Umbilical cord (tissue), 2 donors: ENCODE results near the gene SUGCT. TPM values are rescaled to one million over a fixed set of nuclear protein-coding genes. Genes with fewer than 3 reads are reported as not detected.

Source experiments
- DNase-seq: peaks from one replicate; pipeline ENCODE4 v3.0.0-alpha.2; 2015; ENCODE audit warnings: low spot score
- total RNA-seq: library from RNA; depleted of rRNA; stranded (reverse); fragments of >200 nt; gene quantifications from one replicate; pipeline ENCODE4 v1.2.3, GENCODE V29; 2014; ENCODE audit warnings: low replicate concordance; ENCODE audit not compliant: insufficient read depth

The SUGCT gene
- total RNA-seq, 1 donor from 2014 or later = 33.5 TPM

DNA sequence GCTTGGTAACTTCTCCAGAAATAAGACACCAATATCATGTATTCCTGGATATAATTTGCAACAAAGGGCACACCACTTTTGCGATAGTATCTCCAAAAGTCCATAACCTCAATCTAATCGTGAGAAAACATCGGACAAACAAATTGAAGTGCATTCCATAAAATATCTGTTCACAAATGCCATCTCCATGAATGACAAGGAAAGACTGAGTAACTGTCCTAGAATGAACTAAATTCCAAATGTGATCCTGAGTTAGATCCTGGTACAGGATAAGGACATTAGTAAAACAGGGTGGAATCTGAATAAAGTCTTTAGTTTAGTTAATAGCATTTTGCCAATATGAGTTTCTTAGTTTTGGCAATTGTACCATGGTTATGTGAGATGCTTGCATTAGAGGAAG, 384.2 kb downstream of the SUGCT start:
- DNase-seq = no peak

DNA sequence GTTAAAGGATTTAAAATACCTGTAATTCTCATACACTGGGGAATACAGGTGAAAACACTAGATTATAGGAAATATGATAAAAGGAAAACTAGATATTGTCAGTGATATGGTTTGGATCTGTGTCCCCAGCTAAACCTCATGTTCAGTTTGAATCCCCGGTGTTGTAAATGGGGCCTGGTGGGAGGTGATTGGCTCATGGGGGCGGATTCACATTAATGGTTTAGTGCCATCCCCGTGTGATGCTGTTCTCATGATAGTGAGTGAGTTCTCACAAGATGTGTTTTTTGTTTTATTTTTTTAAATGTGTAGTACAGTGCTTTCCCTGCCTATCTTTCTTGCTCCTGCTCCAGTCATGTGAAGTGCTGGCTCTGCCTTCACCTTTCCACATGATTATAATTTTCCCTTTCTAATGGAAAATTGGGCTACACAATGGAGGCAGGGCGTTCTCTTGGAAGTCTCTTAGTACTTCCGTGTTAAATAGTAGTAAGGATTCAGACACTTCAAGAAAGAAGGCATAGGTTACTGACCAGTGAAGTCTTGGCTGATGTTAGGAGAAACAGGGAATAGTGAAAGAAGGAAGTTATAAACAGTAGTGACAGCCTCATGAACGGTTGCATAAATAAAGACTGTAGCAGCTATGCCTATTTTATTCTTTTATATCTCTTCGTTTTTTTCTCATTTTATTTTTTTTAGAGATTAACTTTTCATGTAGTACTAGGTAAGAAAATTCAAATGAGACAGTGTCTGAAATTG, 386.4 kb downstream of the SUGCT start:
- no peak for DNase-seq

DNA sequence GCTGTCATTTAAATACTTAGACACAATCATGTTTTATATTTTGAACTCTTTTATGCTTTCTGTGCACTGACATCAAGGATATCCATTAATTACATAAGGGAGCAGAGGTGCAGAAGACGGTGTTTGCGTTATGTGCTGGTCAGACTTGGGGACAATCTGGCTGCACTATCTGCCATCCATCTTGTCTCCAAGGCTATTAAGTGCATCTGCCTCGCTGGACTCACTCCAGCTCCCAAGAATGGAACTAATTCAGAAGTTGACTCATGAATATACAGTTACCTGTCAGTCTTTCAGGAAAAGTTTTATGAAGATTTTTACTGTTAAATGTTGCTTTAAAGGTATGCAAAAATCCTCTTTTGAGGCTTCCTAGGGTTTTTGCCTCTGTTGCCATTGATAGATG, 391.0 kb downstream of the SUGCT start:
- no peak for DNase-seq

DNA sequence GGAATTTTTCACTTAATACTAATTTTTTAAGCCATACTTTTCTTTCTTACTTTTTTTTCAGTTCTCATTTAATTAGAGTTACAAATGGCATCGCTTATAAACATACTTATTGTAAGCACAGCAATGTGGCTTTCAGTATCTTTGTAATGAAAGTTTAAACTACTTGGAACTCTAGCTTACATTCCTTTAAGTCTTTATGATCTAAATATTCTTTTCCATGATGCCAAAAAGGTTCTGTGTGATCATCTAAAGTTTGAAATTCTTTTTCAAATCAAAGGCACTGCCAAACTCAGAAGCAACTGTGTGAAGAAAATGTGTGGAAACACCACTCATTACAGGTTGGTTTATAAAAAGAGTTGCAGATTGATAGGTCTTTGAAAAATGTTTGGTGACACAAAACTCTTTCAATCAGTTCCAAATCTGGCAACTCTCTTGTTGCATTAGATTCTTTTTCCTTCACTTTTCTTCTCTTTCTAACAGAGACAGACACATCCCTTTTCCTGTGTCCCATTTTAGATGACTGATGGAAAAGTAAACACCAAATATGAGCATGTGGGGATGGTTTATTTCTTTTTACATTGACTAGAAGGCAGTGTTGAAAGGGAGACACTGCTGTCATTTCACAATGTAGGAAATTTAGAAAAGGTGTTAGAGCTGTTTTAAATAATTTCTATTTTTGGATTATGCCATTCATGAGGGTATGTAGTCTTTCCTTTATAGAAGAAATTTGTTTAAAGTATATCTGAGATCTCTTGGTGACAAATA, 392.3 kb downstream of the SUGCT start:
- no peak for DNase-seq

DNA sequence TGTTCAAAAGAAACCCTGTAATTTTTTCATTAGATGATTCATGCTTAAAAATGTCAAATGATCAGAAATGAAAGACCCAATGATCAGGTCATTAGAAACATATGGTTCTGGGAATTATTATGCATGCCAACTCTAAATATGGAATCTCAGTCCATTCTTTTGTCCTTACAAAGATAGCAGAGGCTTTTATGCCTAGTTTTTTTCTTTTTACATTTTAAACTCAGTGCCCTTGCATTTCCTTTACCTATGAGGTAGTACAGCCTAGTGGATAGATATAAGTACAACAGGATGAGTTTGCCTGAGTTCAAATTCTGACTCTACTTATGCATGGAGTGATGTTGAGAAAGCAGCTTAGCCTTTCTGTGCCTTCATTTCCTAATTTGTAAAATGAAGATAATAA, 392.9 kb downstream of the SUGCT start:
- no peak for DNase-seq

DNA sequence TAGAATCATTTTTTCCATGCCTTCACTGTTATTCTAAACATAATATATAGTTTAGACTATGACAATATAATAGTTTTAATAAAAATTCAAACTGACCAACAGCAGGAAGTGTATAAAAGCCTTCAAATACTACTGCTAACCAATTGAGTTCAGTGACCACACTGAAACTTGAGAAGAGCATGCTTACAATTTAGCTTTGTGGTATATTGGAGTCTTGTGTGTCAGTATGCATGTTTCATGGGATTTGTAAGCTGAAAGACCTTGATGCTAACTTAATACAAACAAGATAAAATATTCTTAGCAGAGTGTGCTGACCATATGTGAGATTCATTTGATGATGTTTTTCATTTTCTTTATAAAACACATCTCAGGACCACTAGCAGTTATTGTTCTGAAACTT, 395.5 kb downstream of the SUGCT start:
- peak; percentile 26 for DNase-seq

DNA sequence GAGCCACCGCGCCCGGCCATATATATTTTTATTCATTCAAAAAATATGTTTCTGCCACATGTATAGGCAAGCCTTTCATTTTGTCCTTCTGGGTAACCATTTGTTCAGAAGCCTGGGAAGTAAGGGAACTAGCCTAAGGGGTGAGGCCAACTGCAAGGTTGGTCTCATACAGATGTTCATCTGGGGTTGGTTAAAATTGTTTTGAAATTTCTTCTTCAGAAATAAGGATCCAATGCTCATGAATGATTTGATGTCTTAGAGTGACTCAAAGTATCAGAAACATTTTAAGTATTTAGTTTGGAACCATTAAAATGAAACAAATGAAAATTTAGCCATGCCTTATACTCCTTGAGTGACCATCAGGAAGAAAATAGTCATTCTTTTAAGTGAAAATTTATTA, 397.2 kb downstream of the SUGCT start:
- DNase-seq = no peak

DNA sequence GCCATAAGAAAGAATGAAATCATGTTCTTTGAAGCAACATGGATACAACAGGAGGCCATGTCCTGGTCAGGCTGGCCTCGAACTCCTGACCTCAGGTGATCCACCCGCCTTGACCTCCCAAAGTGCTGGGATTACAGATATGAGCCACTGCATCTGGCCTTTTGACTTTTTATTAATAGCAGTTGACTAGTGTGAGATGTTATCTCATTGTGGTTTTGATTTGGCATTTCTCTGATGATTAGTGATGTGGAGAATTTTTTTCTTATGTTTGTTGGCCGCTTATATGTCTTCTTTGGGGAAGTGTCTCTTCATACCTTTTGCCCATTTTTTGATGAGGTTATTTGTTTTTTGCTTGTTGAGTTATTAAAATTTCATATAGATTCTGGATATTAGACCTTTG, 400.9 kb downstream of the SUGCT start:
- no peak for DNase-seq

DNA sequence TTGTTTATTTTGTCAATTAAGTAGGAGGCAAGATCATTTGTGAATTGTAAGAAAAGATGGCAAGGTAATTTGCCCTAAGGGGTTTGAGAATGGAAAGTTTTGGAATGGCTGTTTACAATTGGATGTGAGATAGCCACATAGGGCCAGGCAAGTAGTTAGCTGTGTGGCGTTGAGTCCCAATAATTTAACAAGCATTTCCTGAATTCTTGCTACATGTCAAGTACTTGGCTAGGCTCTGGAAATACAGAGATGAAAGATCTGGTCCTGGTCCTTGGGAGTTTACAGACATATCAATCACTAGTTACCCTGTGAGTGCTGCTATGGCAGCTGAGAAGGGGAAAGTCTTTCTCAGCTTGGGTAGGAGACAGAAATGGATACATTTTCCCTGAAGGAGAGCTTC, 401.6 kb downstream of the SUGCT start:
- DNase-seq = no peak

DNA sequence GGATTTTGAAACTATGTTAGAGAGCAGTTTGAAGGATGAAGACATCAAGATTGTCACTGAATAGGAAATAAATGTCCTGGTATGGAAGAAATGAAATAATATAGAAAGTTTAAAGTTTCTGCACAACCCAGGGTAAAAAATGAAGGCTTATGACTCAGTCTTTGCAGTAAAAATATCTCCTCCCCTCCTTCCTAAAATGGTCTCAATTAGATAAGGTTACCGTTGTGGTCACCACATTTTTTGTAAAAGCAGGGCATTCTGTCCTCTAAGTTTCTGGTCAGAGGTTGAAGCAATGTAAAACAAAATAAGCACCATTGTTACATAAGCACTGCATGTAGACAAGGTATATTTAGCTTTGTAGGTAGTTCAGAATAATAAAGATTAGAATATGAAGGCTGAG, 403.5 kb downstream of the SUGCT start:
- DNase-seq = no peak

DNA sequence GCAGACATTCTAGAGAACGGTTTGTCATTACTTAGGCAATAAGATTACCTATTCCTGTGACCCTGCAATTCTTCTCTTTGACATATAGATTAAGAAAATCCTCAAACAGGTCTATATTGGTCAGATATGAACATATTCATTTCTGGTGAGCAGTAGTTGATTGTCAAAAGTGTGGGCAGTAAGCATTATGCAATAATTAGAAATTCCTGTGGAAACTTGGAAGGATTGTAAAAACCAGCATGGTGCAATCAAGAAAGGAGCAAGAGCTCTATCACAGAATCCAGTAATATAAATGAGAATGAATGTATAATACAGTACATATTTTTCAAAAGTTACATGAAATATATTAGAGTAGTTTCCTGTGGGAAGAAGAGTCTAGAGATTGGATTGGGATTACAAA, 406.5 kb downstream of the SUGCT start:
- DNase-seq = no peak

DNA sequence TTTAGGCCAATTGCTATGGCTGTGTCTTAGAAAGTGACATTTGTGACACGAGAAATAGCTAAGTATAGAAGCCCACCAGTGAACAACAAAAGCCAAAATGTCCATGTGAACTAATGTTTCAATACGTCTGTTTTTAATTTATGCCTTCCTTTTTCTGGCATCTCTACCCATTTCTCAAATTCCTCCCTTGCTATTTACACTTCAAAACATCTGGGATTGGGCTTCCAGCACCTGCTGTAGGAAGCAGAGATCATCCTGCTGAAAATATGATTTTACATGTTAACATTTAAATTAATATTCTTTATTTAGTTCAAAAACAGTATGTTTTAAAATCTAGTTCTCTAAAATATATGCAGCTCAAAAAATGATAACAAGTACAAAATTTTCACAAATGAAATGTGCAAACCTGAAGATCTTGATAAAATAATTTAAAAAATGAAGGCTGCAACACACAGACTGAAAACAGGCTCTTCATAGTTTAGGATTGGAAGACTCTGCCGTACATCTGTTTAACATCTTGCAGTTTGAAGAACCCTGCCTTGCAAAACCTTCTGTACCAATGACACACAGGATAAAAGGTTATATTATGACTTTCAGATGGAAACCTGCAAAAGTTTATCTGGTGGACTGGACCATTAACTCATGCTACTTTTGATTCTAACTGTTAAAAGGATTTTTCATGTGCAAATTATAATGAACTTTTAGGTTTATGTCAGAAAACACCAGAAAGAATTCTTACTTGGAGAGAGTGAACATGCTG, 408.4 kb downstream of the SUGCT start:
- peak; percentile 65 for DNase-seq

DNA sequence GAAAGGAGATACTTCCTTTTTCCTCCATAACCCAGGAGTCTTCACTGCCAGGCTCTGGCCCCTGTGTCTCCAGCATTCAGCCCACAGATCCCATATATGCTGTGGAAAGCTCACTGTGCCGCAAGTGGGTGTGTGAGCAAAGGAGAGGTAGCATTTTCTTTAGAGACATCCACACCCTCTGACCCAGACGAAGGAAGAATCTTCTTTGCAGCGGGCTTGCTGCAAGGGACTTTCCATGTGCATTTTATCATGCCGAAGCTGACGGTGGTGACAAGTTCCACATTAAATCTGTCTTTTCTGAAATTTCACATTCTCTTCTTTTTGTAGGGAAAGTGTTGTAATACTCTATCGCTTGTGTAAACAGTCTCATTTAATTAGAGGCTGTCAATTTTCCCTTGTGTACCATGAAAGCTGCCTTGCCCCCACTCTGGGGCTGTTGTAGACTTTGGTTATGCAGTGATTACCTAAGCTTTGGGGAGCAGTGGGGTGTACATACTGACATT, 409.5 kb downstream of the SUGCT start:
- DNase-seq = peak; percentile 25

DNA sequence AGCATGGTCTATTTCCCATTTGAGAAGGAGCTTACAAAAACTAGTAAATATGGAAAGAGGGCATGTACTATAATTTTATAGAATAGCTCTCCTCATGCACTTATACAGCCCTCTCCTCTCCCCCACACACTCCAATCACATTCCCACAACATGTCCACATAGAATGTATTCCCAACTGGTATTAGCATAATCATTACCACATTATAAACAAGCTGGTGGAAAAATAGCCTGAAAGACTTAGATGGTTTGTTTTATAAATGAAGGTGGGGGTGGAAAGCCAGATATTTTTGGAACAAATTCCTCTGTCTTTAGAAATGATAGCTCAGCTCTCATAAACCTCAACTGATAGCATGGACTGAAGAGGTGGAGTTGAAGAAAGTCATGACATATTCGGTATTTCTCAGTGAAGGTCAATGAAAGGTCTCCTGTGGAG, 410.1 kb downstream of the SUGCT start:
- DNase-seq = peak; percentile 23

DNA sequence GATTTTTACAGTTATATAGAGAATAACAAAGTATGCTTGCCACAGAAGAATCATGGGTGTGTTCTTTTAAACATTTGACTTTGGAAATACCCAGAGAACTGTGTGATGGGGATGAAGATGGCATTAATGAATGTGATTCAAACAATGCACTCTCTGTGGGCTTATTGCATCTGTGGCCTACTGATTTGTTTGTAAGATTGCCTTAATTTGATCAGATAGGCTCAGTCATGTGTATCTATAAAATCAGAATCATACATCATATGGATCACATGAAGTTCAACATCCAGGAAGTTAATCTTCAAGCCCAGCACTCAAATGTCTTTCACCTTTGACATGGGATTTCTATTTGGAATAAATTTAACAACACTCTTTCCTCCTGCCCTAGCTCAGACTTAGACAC, 410.9 kb downstream of the SUGCT start:
- DNase-seq = no peak

DNA sequence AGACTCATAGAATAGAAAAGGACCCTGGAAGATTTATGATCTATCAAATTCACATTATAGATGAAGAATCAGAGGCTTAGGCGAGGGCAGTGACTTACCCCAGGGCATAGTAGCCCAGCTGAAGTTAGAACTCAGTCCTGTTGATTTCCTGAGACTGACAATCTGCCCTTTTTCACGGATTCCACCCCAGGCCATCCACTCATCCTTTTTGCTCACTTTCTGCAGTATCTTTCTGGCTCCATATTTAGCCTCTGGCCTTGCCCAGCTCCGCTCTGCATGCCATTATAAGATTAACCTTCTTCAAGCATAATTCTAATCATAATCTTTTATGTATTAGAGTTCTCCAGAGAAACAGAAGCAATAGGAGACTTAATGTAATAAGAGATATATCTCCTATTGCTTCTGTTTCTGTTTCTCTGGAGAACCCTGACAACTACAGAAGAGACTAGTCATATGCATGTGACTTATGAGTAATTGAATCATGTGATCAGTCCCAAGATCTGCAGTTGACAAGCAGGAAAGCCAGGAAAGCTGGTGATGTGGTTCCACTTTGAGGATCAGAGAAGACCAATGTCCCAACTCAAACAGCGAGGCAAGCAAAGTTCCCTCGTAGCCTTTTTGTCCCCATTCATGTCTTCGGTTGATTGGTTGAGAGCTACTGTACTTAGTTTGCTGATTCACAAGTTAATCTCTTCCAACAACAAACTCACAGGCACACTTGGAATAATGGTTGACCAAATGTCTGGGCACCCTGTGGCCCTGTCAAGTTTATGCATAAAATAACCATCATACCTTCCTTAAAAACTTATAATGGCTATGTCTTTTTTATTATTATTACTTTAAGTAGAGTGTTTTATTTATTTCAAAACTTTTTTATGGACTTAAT, 412.1 kb downstream of the SUGCT start:
- no peak for DNase-seq

DNA sequence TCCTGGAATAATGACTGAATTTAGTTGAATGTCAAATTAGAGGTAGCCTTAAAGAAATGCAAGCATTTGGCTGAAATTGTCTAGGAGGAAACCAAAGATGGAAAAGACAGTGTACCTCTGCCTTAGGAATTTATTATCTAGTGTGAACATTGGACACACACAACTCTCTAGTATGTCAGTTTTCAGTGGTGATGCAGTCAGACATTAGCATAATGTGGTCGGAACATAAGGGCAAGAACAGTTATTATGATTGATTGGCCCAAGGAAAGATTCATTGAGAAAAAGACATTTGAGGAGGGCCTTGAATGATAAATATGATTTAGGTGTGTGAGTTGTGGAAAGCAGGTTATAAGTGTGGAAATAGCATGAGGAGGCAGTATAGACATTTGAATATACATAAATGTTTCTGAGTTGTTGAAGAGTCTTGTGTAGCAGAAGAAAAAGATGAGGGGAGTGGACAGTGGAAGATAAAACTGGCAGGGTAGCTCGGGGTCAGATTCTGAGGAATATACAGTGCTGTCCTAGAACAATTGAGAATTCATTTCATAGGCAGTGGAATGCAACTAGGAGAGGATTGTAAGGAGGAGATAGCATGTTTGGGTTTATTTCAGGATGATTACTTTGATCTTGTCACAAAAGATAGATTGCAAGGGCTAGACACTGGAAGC, 414.7 kb downstream of the SUGCT start:
- DNase-seq = no peak

DNA sequence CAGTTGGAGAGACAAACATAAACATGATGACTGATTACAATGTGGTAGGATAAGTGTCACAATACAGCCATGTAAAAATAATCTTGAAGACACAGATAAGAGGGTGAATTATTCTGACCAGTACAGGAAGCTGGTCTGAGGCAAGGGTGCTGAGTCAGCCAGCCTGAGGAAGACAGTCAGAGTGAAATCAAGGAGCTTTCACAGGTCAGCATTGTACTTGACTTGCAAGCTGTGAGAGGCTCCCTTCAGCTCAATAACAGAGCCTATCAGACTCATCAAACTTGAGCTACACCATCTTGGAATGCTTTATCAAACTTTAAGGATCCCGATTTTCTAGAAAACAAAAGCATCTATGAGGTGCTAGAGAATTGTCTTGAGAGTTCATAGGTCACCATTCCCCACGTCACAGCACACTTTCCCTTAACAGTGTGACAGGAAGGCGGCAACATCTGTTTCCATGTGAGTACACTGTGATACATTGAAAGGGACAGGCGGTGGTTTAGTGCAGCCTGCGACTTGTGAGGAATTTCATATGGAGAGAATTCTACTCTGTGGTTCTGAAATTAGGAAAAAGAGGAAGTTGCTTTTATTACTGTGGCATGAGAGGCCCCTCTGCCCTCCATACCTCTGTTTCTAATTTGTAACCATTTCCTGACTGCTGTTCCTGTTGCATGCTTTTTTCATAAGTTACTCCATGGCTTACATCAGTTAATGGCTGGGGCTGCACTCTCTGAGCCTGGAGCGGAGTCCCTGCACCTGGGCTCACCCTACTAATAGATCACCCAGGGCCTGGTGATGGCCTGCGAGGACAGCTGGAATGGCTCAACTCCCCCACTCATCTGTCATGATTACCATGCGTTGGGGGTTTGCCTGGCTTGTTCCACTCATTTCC, 417.1 kb downstream of the SUGCT start:
- peak; percentile 23 for DNase-seq

DNA sequence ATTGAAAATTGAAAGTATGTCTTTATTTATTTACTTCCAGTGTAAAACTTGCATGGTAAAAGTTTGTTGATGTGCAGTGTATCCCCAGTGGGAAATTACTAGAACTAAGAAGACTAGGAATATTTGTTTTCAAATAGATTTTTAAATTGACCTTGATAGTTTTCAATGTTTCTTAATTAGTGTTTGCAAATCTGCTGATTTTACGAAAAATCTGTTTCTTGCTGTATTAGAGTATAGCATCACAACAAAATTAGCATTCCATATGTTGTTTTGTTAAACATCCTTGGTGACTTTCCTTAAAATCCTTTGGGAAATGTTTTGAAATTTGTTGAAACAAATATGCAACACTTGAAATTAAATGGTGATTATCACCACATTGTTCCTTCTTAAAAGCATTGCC, 425.9 kb downstream of the SUGCT start:
- DNase-seq = no peak

DNA sequence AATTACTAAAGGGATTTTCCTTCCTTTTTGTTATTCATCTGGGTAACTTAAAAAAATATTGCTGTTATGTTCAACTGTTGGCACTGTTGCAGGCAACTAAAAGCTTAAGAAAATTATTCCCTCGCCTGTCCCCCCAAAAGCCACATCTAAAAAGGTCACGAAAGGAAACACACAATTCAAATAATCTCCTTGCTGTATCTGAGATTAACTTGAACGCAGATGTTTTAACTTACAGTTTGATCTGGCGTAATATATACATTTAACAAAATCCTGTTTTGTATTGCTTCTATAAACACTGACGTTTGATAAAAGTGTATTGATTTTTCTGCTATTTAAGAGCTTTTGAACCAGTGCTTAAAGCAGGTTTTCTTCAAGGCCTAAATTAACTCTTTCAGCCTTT, 432.1 kb downstream of the SUGCT start:
- no peak for DNase-seq
